K562 (cell line): ENCODE results near the gene AIMP1. TPM values are rescaled to one million over a fixed set of nuclear protein-coding genes. Genes with fewer than 3 reads are reported as not detected.

Experiments
- ATAC-seq: fragments of 200-7000 bp; cut with Tn5 transposase; 3 replicates; pipeline ENCODE4 v1.9.1; 2020; ENCODE audit warnings: moderate library complexity
- BruUV-seq: library from RNA; stranded (reverse); fragments of 400-500 nt; replicated peaks from 2 replicates; lab custom pipeline; 2021; lab: Mats Ljungman, UMichigan
- CTCF ChIA-PET: fragments of 300-600 bp; formaldehyde crosslinking; extraction: SDS; loops from one replicate; lab custom pipeline; 2021; ENCODE audit warnings: low intra/inter-chr PET ratio; lab: Yijun Ruan, JAX
- POLR2A ChIA-PET: fragments of 300-600, 350-650 bp; sonication (Branson Sonifier 250); formaldehyde crosslinking; extraction: SDS; loops from one replicate; lab custom pipeline; 2021; ENCODE audit warnings: antibody characterized with exemption, inconsistent platforms; lab: Yijun Ruan, JAX
- DNase-seq, 4 experiments: peaks; one replicate each; pipeline versions ENCODE4 v3.0.0 to v3.0.0-alpha.2; 2011 to 2018; ENCODE audit warnings: low spot score in 3 of 4, mixed read lengths in 3 of 4; ENCODE audit errors: extremely low read depth in 1 of 4
- FAIRE-seq: peaks from 2 replicates; lab custom pipeline; 2011; peaks lifted over from hg19 to GRCh38; lab: Jason Lieb, UNC
- H2AFZ ChIP-seq: 2 replicates; pipeline ENCODE4 v1.6.0; 2011; ENCODE audit warnings: low read depth, low read length, control low read depth, inconsistent platforms
- H3K27ac ChIP-seq: fragments of 200-600 bp; 3 replicates; pipeline ENCODE4 v1.8.0; 2011; ENCODE audit warnings: low read depth, mild to moderate bottlenecking, control low read depth, inconsistent platforms, low read length, moderate library complexity, mixed read lengths; ENCODE audit errors: extremely low read depth
- H3K27me3 ChIP-seq, 2 experiments: fragments of 300-600 bp in 1 of 2; 2 replicates in 1 of 2; 3 replicates in 1 of 2; pipeline versions ENCODE4 v1.6.0 to v1.8.0; 2011; ENCODE audit warnings: inconsistent platforms in 2 of 2, low read length in 2 of 2, mild to moderate bottlenecking in 1 of 2, mixed read lengths in 1 of 2, moderate library complexity in 1 of 2; ENCODE audit not compliant: control insufficient read depth in 2 of 2, insufficient read depth in 2 of 2
- H3K36me3 ChIP-seq: fragments of 300-600 bp; 3 replicates; pipeline ENCODE4 v1.8.0; 2011; ENCODE audit warnings: mild to moderate bottlenecking, low read length, inconsistent platforms; ENCODE audit not compliant: control insufficient read depth, insufficient read depth
- H3K4me1 ChIP-seq, 2 experiments: fragments of 200-600 bp in 1 of 2; replicated peaks in 1 of 2; 2 replicates in 1 of 2; 3 replicates in 1 of 2; pipeline versions ENCODE4 v1.5.1 to v1.8.0; 2011; ENCODE audit warnings: inconsistent platforms in 2 of 2, low read length in 2 of 2, mild to moderate bottlenecking in 1 of 2, mixed read lengths in 1 of 2, moderate library complexity in 1 of 2; ENCODE audit not compliant: control insufficient read depth in 2 of 2, insufficient read depth in 2 of 2
- H3K4me2 ChIP-seq: 2 replicates; pipeline ENCODE4 v1.6.1; 2011; ENCODE audit warnings: low read length, control low read depth, inconsistent platforms, mixed read lengths; ENCODE audit not compliant: insufficient read depth
- H3K4me3 ChIP-seq: fragments of 200-600 bp; sonication (generic), shearing (Covaris generic); 2 replicates; pipeline ENCODE4 v1.5.1; 2016; ENCODE audit warnings: control low read depth, inconsistent platforms
- H3K79me2 ChIP-seq: fragments of 200-600 bp; 3 replicates; pipeline ENCODE4 v1.8.0; 2011; ENCODE audit warnings: low read length, inconsistent platforms; ENCODE audit not compliant: control insufficient read depth, insufficient read depth
- H3K9ac ChIP-seq, 2 experiments: 2 replicates each; pipeline versions ENCODE4 v1.6.0 to v1.6.1; 2011; ENCODE audit warnings: low read depth in 2 of 2, low read length in 2 of 2, control low read depth in 1 of 2, inconsistent platforms in 1 of 2, mild to moderate bottlenecking in 1 of 2, mixed read lengths in 1 of 2; ENCODE audit not compliant: insufficient read depth in 1 of 2
- H3K9me1 ChIP-seq: one replicate; pipeline ENCODE4 v1.6.0; 2011; ENCODE audit warnings: inconsistent platforms, mild to moderate bottlenecking, low read length, moderate library complexity; ENCODE audit not compliant: control insufficient read depth, insufficient read depth
- H3K9me3 ChIP-seq: replicated peaks from 2 replicates; pipeline ENCODE4 v1.5.1; 2011; ENCODE audit warnings: low read depth, low read length, inconsistent platforms; ENCODE audit not compliant: control insufficient read depth, insufficient read depth
- H4K20me1 ChIP-seq: replicated peaks from 2 replicates; pipeline ENCODE4 v1.6.1; 2011; ENCODE audit warnings: low read length, inconsistent platforms, mixed read lengths; ENCODE audit not compliant: control insufficient read depth, insufficient read depth
- E2F1 ChIP-seq: sonication (generic); formaldehyde crosslinking; IDR thresholded peaks from 2 replicates; pipeline ENCODE4 v1.8.1; 2023; ENCODE audit warnings: mild to moderate bottlenecking, missing genetic modification reagents, moderate library complexity
- HDAC2 ChIP-seq: fragments of 450-650 bp; IDR thresholded peaks from 2 replicates; pipeline ENCODE4 v1.6.1; 2016; ENCODE audit warnings: mild to moderate bottlenecking
- KLF1 ChIP-seq: fragments of 450-650 bp; IDR thresholded peaks from 2 replicates; pipeline ENCODE4 v1.6.1; 2016; ENCODE audit warnings: missing genetic modification characterization, missing compliant biosample characterization
- MCM2 ChIP-seq: fragments of 450-650 bp; IDR thresholded peaks from 2 replicates; pipeline ENCODE4 v1.6.1; 2017; ENCODE audit warnings: low read depth, mild to moderate bottlenecking
- MECOM ChIP-seq: fragments of 250-450 bp; sonication (Bioruptor Pico); IDR thresholded peaks from 2 replicates; pipeline ENCODE4 v1.8.0; 2022; ENCODE audit warnings: inconsistent platforms
- NBN ChIP-seq: fragments of 450-650 bp; IDR thresholded peaks from 2 replicates; pipeline ENCODE4 v1.6.1; 2016; ENCODE audit warnings: low read depth, mild to moderate bottlenecking
- NFYB ChIP-seq: IDR thresholded peaks from 2 replicates; pipeline ENCODE4 v1.6.1; 2011; ENCODE audit warnings: mild to moderate bottlenecking, moderate library complexity; ENCODE audit not compliant: insufficient read length; ENCODE audit errors: extremely low read depth
- NUFIP1 ChIP-seq: fragments of 450-650 bp; IDR thresholded peaks from 2 replicates; pipeline ENCODE4 v1.6.1; 2018; ENCODE audit not compliant: partially characterized antibody
- SMARCB1 ChIP-seq: IDR thresholded peaks from 2 replicates; pipeline ENCODE4 v1.6.1; 2011; ENCODE audit warnings: improper control_type of control experiment, low read depth; ENCODE audit not compliant: insufficient read length
- TEAD1 ChIP-seq, 2 experiments: fragments of 450-650 bp in 1 of 2; sonication (generic) in 1 of 2; formaldehyde crosslinking; IDR thresholded peaks; 2 replicates each; pipeline versions ENCODE4 v1.4.0 to v1.8.0; 2020 to 2022; ENCODE audit warnings: mild to moderate bottlenecking in 2 of 2, missing genetic modification reagents in 1 of 2
- THRB ChIP-seq: fragments of 450-650 bp; formaldehyde crosslinking; conservative IDR thresholded peaks from 2 replicates; pipeline ENCODE4 v1.4.0; 2022; ENCODE audit warnings: mild to moderate bottlenecking, missing genetic modification characterization
- ZC3H11A ChIP-seq: IDR thresholded peaks from 2 replicates; pipeline ENCODE4 v1.6.1; 2012; ENCODE audit warnings: low read depth, low read length, improper control_type of control experiment
- ZFX ChIP-seq: sonication (generic); formaldehyde crosslinking; IDR thresholded peaks from 2 replicates; pipeline ENCODE4 v1.8.0; 2022; ENCODE audit warnings: mild to moderate bottlenecking, missing genetic modification reagents, moderate library complexity
- ZZZ3 ChIP-seq: fragments of 450-650 bp; IDR thresholded peaks from 2 replicates; pipeline ENCODE4 v1.6.1; 2016; ENCODE audit warnings: antibody characterized with exemption, mild to moderate bottlenecking, moderate library complexity
- WGBS: fragments of 100-300 bp; shearing (Covaris generic); methylation state at CpG from one replicate; pipeline ENCODE4 v1.1.6; 2016; ENCODE audit warnings: low coverage, mixed read lengths; ENCODE audit not compliant: insufficient coverage; ENCODE audit errors: missing lambda C conversion rate; 5-methylcytosine and 5-hydroxymethylcytosine counted together
- in situ Hi-C: fragments of 300-500 bp; cut with MboI; formaldehyde crosslinking; loops from 4 replicates; pipeline ENCODE4 v1.15.0; 2018; ENCODE audit warnings: inconsistent platforms, mixed read lengths
- intact Hi-C: fragments of 100-400 bp; cut with micrococcal nuclease; formaldehyde crosslinking; loops from 2 replicates; pipeline ENCODE4 v1.14.2; 2022
- polyA plus RNA-seq, 8 experiments: library from polyadenylated mRNA; depleted of rRNA in 4 of 8; stranded (reverse) in 5 of 8; unstranded in 3 of 8; fragments of >200 nt; fragmentation: Nextera tagmentation in 2 of 8; fragmentation: Illumina TruSeq in 1 of 8; extraction: Ambion mirVana in 2 of 8; extraction: Trizol in 1 of 8; gene quantifications; 2 replicates each; pipeline versions ENCODE4 v1.2.1 to v1.2.3, GENCODE V29; 2011 to 2014; ENCODE audit warnings: inconsistent platforms in 1 of 8, missing spikeins in 1 of 8
- total RNA-seq, 7 experiments: library from RNA; depleted of rRNA in 6 of 7; stranded (reverse); fragments of >200 nt in 6 of 7; fragmentation: Illumina TruSeq in 2 of 7; extraction: Trizol in 2 of 7; gene quantifications; 2 replicates each; pipeline versions ENCODE4 v1.2.1 to v1.2.3, GENCODE V29; 2011 to 2021; ENCODE audit warnings: low replicate concordance in 1 of 7

The AIMP1 gene
- total and polyA plus RNA-seq, 9 of the 15 experiments (the other 6 are each of a cell fraction or from before 2014, with no cell fraction given): 39.9 to 141 (median 70.1) TPM

- intact Hi-C loops (loop anchor here (5.0 to 10.0 kb wide), 2 partner anchors 99 to 529 kb away; no protein-coding TSS in a partner anchor), in situ Hi-C loops (no loop called here)
- DNase-seq (no peak), FAIRE-seq (no peak), ATAC-seq (no peak)
- Histone ChIP-seq H3K4me3 (no peak overlapping the region), H3K9me1 (no peaks in the 10 kb centered on the region), H3K9me3 (no peaks in the 10 kb centered on the region), H4K20me1 (no peaks in the 10 kb centered on the region), H3K4me2 (no peak overlapping the region), H2AFZ (no peak overlapping the region), H3K27ac (no peak overlapping the region), H3K9ac (no peak overlapping the region), H3K4me1 (no peaks in the 10 kb centered on the region), H3K36me3 (no peaks in the 10 kb centered on the region), H3K79me2 (no peaks in the 10 kb centered on the region), H3K27me3 (no peaks in the 10 kb centered on the region)
- ChIA-PET POLR2A (no interaction called here), CTCF (no interaction called here)
- TF ChIP-seq NBN: no peak
- TF ChIP-seq ZFX (CRISPR knock-in tag): no peak
- TF ChIP-seq ZC3H11A: no peak
- TF ChIP-seq ZZZ3: no peak
- no peak for TF ChIP-seq MECOM (CRISPR knock-in tag)
- TF ChIP-seq HDAC2: no peak
- TF ChIP-seq MCM2: no peak
- no peak for TF ChIP-seq SMARCB1
- BruUV-seq: no TSS peak
Observed at GRCh38 chr4:106366026-106366425, 49.7 kb downstream of the AIMP1 start.

GRCh38 chr4:106367072-106367471 lies 50.7 kb downstream of the AIMP1 start:
- Histone ChIP-seq H3K4me3 (no peak overlapping the region), H4K20me1 (no peaks in the 10 kb centered on the region), H3K9me1 (no peaks in the 10 kb centered on the region), H3K4me2 (no peak overlapping the region), H3K36me3 (no peaks in the 10 kb centered on the region), H3K27ac (no peak overlapping the region), H3K9ac (no peak overlapping the region), H2AFZ (0 out of 2 replicates have a peak overlapping the region, but pooled peaks have one; percentile 4), H3K4me1 (no peaks in the 10 kb centered on the region), H3K9me3 (no peaks in the 10 kb centered on the region), H3K79me2 (no peaks in the 10 kb centered on the region), H3K27me3 (no peaks in the 10 kb centered on the region)
- DNase-seq: no peak
- no peak for ATAC-seq
- in situ Hi-C loops: no loop called here
- ChIA-PET CTCF (no interaction called here), POLR2A (no interaction called here)
- BruUV-seq: no TSS peak
- no peak for FAIRE-seq
- 12% methylated on average over 5 of the region's 5 CpGs for WGBS
- intact Hi-C loops: loop anchor here (5.0 to 10.0 kb wide), 2 partner anchors 100 to 528 kb away; no protein-coding TSS in a partner anchor
- no peak for TF ChIP-seq NUFIP1
- no peak for TF ChIP-seq KLF1 (tag)
- TF ChIP-seq THRB: no peak
- no peak for TF ChIP-seq NFYB
- TF ChIP-seq E2F1 (CRISPR knock-in tag): no peak
- TF ChIP-seq TEAD1 (CRISPR knock-in tag; IDR thresholded peaks at IDR 0.05): no peak
